GM10266 (cell line): Measurements from ENCODE around the gene KCTD5.

Experiments
- DNase-seq: peaks from one replicate; pipeline ENCODE4 v3.0.0; 2012; ENCODE audit errors: extremely low spot score
- CTCF ChIP-seq: IDR thresholded peaks from 2 replicates; pipeline ENCODE4 v1.5.1; 2012; ENCODE audit warnings: mild to moderate bottlenecking, low read depth; ENCODE audit not compliant: control insufficient read depth, insufficient read depth; ENCODE audit errors: missing control alignments

KCTD5 gene

GRCh38 chr16:2697401-2697948, 15.2 kb downstream of the KCTD5 start:
- DNase-seq = no peak
- TF ChIP-seq CTCF = no peak

DNA sequence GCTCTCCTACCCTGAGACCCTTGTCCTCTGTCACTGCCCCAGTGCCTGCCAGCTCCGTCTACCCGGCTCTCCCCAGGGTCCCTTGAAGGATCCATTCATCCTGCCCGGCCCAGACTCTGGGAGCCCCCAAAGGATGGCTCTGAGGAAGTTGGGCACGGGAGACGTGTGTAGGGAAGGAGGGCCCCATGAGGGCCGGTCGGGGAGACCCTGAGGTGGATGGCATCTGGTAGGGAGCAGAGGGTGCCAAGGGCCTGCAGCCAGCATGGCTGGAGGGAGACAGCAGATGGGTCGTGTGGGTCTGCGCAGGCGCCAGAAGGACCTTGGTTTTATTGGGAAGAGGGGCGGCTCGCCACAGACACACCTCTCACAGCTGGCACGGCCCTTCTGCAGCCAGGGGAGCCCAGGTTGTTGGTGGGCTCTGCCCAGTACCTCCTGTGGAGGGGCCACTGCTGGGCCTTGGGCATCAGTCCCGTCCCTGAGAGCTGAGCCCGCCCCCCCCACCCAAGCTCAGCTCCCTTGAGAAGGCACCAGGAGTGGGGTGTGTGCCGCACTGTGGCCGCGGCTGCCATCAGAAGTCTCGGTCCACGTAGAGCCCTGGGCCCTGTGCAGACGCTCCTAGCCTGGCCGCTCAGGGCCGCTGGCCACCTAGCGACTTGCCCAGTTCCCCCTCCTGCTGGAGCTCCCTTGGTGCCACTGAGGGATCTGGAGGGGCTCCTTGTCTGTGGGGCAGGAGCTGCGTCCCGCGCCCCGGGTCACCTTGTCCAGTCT, 16.0 kb downstream of the KCTD5 start:
- no peak for TF ChIP-seq CTCF
- DNase-seq = no peak

- DNase-seq = no peak
- TF ChIP-seq CTCF = no peak
These were observed 16.8 kb downstream of the KCTD5 start for GRCh38 chr16:2698965-2699750.

GRCh38 chr16:2699791-2700600, 17.7 kb downstream of the KCTD5 start:
- no peak for TF ChIP-seq CTCF
- DNase-seq = no peak

- TF ChIP-seq CTCF = no peak
These were observed 18.5 kb downstream of the KCTD5 start for GRCh38 chr16:2700786-2701185.

GRCh38 chr16:2701272-2701671, 18.9 kb downstream of the KCTD5 start:
- no peak for TF ChIP-seq CTCF
- DNase-seq = no peak

More at GRCh38 chr16:2700786-2701185, 18.5 kb downstream of the KCTD5 start:
- no peak for DNase-seq
